Spleen (tissue), 11 donors: ENCODE measurements around the gene SH3RF3. TPM values are rescaled to one million over a fixed set of nuclear protein-coding genes. Genes with fewer than 3 reads are reported as not detected.
A peak's percentile ranks its signal among the peaks of the same experiment; 100 is the strongest.

Experiments used
- DNase-seq: peaks from one replicate; pipeline ENCODE4 v3.0.0-alpha.2; 2020
- H3K27ac ChIP-seq, 8 donors: fragments of 200-600 bp; sonication (generic) in 7 of 8; 1 replicate in 4 of 8; 2 replicates in 4 of 8; pipeline versions ENCODE4 v1.5.0 to v1.8.0; 2016 to 2021; ENCODE audit warnings: inconsistent platforms in 4 of 8, mild to moderate bottlenecking in 4 of 8, moderate library complexity in 1 of 8
- H3K27me3 ChIP-seq, 7 donors: fragments of 200-600 bp; sonication (generic) in 6 of 7; replicated peaks in 1 of 7; 1 replicate in 4 of 7; 2 replicates in 3 of 7; pipeline versions ENCODE4 v1.5.0 to v1.8.0; 2016 to 2021; ENCODE audit warnings: inconsistent platforms in 3 of 7, mild to moderate bottlenecking in 1 of 7
- H3K36me3 ChIP-seq, 6 donors: fragments of 200-600 bp; sonication (generic) in 5 of 6; 1 replicate in 4 of 6; 2 replicates in 2 of 6; pipeline versions ENCODE4 v1.5.0 to v1.8.0; 2016 to 2021; ENCODE audit warnings: inconsistent platforms in 2 of 6
- H3K4me1 ChIP-seq, 6 donors: fragments of 200-600 bp; sonication (generic) in 5 of 6; 1 replicate in 3 of 6; 2 replicates in 3 of 6; pipeline versions ENCODE4 v1.5.0 to v1.8.0; 2016 to 2021; ENCODE audit warnings: inconsistent platforms in 3 of 6
- H3K4me3 ChIP-seq, 8 donors: fragments of 200-600 bp; sonication (generic) in 7 of 8; 1 replicate in 4 of 8; 2 replicates in 4 of 8; pipeline versions ENCODE4 v1.5.0 to v1.8.0; 2016 to 2021; ENCODE audit warnings: inconsistent platforms in 4 of 8, mild to moderate bottlenecking in 4 of 8, moderate library complexity in 2 of 8
- H3K9me3 ChIP-seq, 8 donors: fragments of 200-600 bp; sonication (generic) in 7 of 8; 1 replicate in 4 of 8; 2 replicates in 4 of 8; pipeline versions ENCODE4 v1.5.0 to v1.8.0; 2016 to 2021; ENCODE audit warnings: inconsistent platforms in 4 of 8
- POLR2A ChIP-seq, 3 donors: fragments of 450-650 bp; IDR thresholded peaks; one replicate each; pipeline ENCODE4 v1.5.1; 2017; ENCODE audit warnings: antibody characterized with exemption in 3 of 3, mild to moderate bottlenecking in 1 of 3
- POLR2AphosphoS5 ChIP-seq, 3 donors: sonication (generic); formaldehyde crosslinking; IDR thresholded peaks; one replicate each; pipeline ENCODE4 v1.5.1; 2017; ENCODE audit warnings: antibody characterized with exemption in 3 of 3
- whole genome bisulfite sequencing, 5 donors: extraction: QIAGEN DNeasy Blood & Tissue Kit in 3 of 5; methylation state at CpG; one replicate each; pipeline versions ENCODE4 v1.1.5 to v1.1.7; 2013 to 2018; 5-methylcytosine and 5-hydroxymethylcytosine counted together
- intact Hi-C: fragments of 100-400 bp; cut with DNase I; formaldehyde crosslinking; loops from one replicate; pipeline ENCODE4 v1.15.0; 2023; ENCODE audit warnings: low total_unique reads
- polyA plus RNA-seq, 3 donors: library from polyadenylated mRNA; stranded (reverse); fragments of 200-250 nt; gene quantifications; one replicate each; pipeline ENCODE4 v1.2.1, GENCODE V29; 2013
- total RNA-seq, 7 donors: library from RNA; depleted of rRNA in 3 of 7; stranded (reverse); fragments of >200 nt in 3 of 7; fragmentation: NEBNext Ultra II Directional in 4 of 7; extraction: Animal tissue kit (Norgen Biotek cat#: 25700) in 4 of 7; gene quantifications; one replicate each; pipeline versions ENCODE4 v1.1.0 to v1.2.1, GENCODE V29; 2016 to 2021
- TF ChIP-seq, protein P1 (sequence below), 11 experiments: fragments of 200-600 bp in 7 of 11; fragments of 450-650 bp in 4 of 11; sonication (generic) in 4 of 11; IDR thresholded peaks in 8 of 11; conservative IDR thresholded peaks in 3 of 11; 1 replicate in 7 of 11; 2 replicates in 4 of 11; pipeline versions ENCODE4 v1.4.0 to v1.8.0; 2016 to 2021; ENCODE audit warnings: antibody characterized with exemption in 11 of 11, inconsistent platforms in 4 of 11, mild to moderate bottlenecking in 1 of 11
- donor health status: healthy with polysubstance abuse.
- donor health status: DM: no; HTN: no; CAD: no; lungs with moderate emphysema.
- donor health status: DM: no; HTN: no; CAD: no.
- donor health status: Bipolar disorder and iron deficiency.
- donor health status: healthy.
- donor health status: DM: no; HTN: no; CAD: no.
- donor health status: DM: yes; HTN: yes; CAD: no.

Gene SH3RF3
- total and polyA plus RNA-seq, 10 donors, result 1.3 to 7.6 (median 4.7) TPM

DNA sequence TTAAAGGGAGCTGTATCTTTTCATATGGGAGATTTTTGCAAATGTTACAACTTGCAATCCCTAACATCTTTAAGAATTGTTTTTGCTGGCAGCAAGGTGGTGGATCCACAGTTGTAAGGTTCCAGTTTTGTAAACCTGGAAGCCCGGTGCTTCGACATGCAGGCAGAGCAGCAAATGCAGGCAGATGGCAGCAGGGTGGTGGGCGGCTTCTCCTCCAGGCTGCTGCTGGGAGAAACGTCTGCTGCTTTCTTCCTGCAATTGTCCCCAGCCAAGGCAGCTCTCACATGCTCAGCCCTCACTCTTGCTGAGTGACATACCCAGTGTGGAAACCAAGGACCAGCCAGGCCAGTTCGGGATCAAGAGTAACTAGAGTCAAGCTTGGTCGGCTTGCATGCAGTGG is 318.8 kb downstream of the SH3RF3 start:
- WGBS, 5 donors, result 75 to 90% (median 85%) methylated on average over 6 of the region's 6 CpGs
- TF ChIP-seq POLR2AphosphoS5 (IDR thresholded peaks at IDR 0.05) (no peak), POLR2A (IDR thresholded peaks at IDR 0.05) (no peak)
- TF ChIP-seq, protein P1, sequence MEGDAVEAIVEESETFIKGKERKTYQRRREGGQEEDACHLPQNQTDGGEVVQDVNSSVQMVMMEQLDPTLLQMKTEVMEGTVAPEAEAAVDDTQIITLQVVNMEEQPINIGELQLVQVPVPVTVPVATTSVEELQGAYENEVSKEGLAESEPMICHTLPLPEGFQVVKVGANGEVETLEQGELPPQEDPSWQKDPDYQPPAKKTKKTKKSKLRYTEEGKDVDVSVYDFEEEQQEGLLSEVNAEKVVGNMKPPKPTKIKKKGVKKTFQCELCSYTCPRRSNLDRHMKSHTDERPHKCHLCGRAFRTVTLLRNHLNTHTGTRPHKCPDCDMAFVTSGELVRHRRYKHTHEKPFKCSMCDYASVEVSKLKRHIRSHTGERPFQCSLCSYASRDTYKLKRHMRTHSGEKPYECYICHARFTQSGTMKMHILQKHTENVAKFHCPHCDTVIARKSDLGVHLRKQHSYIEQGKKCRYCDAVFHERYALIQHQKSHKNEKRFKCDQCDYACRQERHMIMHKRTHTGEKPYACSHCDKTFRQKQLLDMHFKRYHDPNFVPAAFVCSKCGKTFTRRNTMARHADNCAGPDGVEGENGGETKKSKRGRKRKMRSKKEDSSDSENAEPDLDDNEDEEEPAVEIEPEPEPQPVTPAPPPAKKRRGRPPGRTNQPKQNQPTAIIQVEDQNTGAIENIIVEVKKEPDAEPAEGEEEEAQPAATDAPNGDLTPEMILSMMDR (IDR thresholded peaks at IDR 0.05 in 8 of 11, conservative IDR thresholded peaks at IDR 0.05 in 3 of 11), result no peak
- Histone ChIP-seq H3K4me1 (no peaks in the 10 kb centered on the region), H3K4me3 (no peak overlapping the region), H3K36me3 (peaks cover 0 to 10% (median 2%) of the 10 kb centered on the region in 6 donors), H3K27me3 (no peaks in the 10 kb centered on the region), H3K27ac (no peak overlapping the region), H3K9me3 (peaks cover 6 to 31% (median 28%) of the 10 kb centered on the region in 8 donors)
- peak; percentile 65 for DNase-seq
- intact Hi-C loops, result no loop called here

DNA sequence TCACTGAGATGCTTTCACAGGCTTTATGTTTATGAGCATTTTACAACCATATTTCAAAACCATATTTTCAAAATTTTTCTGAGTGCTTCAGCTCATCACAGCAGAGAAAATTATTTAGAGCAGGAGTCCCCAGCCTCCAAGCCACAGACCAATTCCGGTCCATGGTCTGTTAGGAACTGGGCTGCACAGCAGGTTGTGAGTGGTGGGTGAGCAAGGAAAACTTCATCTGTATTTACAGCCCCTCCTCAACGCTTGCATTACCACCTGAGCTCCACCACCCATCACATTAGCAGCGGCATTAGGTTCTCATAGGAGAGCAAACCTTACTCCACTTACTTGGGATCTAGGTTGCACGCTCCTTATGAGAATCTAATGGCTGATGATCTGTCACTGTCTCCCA is 319.2 kb downstream of the SH3RF3 start:
- 92 to 96% (median 94%) methylated on average over 4 of the region's 4 CpGs for WGBS, 5 donors
- H3K36me3 ChIP-seq, result peaks cover 0 to 10% (median 0%) of the 10 kb centered on the region in 6 donors
- peaks cover 2 to 26% (median 23%) of the 10 kb centered on the region in 8 donors for H3K9me3 ChIP-seq
- H3K27me3 ChIP-seq, result no peaks in the 10 kb centered on the region
- no peak overlapping the region for H3K4me3 ChIP-seq
- no peak overlapping the region for H3K27ac ChIP-seq
- TF ChIP-seq, protein P1 (IDR thresholded peaks at IDR 0.05 in 8 of 11, conservative IDR thresholded peaks at IDR 0.05 in 3 of 11), result no peak
- no peak for TF ChIP-seq POLR2A (IDR thresholded peaks at IDR 0.05)
- TF ChIP-seq POLR2AphosphoS5 (IDR thresholded peaks at IDR 0.05), result no peak
- intact Hi-C loops, result no loop called here
- no peaks in the 10 kb centered on the region for H3K4me1 ChIP-seq
- peak; percentile 10 for DNase-seq

DNA sequence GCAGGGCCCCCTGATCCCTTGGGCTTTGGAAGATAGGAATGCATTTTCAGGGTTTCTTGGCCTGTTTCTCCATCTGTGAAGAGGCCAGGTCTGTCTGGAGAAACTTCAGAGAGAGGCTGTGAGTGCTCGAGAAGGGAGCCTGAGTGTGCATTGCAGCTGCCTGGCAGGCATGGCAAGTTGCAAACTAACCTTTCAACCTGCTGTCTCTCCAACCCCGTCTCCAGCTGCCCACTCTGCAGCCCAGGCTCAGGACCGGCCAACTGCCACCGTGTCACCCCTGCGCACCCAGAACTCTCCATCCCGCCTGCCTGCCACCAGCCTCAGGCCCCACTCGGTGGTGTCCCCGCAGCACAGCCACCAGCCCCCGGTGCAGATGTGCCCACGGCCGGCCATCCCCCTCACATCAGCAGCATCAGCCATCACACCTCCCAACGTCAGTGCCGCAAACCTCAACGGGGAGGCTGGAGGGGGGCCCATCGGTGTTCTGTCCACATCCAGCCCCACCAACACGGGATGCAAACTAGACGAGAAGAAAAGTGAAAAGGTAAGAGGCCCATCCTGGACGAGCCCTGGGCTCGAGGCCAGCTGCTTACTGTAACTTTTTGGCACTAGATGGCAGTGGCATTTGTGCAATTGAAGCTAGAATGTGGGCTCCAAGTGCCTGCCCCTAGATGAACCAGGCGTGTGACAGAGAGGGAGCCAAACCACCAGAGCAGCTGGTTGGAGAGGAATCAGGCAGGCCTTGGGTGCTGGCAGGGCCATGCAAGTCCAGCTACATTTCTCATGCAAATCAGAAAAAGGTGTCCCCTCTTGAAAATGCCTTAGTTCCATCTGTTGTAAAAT is 320.2 kb downstream of the SH3RF3 start:
- no peaks in the 10 kb centered on the region for H3K27me3 ChIP-seq
- H3K27ac ChIP-seq, result no peak overlapping the region
- no peak for TF ChIP-seq POLR2AphosphoS5 (IDR thresholded peaks at IDR 0.05)
- TF ChIP-seq, protein P1 (IDR thresholded peaks at IDR 0.05 in 8 of 11, conservative IDR thresholded peaks at IDR 0.05 in 3 of 11), result no peak
- TF ChIP-seq POLR2A (IDR thresholded peaks at IDR 0.05), result no peak
- WGBS, 5 donors, result 75 to 80% (median 77%) methylated on average over 15 to 20 of the region's 20 CpGs
- H3K36me3 ChIP-seq, result peaks cover 0 to 10% (median 0%) of the 10 kb centered on the region in 6 donors
- intact Hi-C loops, result no loop called here
- no peak overlapping the region for H3K4me3 ChIP-seq
- H3K4me1 ChIP-seq, result no peaks in the 10 kb centered on the region
- DNase-seq, result peak; percentile 62
- H3K9me3 ChIP-seq, result peaks cover 0 to 17% (median 14%) of the 10 kb centered on the region in 8 donors

DNA sequence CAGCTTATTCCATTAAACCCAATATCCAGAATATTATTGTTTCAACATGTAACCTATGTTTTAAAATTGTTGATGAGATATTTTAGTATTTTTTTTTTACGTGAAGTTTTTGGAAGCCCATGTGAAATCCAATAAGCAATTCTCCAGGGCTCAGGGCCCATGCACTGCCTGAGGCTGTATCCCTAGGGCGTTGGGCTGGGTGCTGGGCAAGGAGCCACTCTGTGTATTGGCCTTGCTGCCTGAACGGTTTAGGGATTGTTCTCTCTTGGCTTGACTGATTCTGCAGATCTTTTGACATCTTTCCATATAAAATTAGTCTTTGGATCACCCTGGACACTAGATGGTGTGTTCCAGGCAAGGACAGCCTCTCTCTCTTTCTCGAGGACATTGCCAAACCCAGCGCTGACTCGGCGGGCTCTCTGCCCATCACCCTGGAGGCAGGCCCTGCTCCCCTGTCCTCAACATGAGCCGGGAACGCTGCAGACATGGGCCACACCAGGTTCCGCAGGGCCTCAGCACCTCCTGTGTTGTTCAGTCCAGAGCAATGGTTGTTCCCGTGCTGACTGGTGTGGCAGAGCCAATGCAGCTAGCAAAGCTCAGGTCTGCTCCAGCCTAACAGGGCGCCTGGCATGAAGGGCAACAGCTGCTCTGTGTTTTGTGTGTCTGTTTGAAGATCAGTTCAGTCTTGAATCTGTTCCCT is 321.7 kb downstream of the SH3RF3 start:
- intact Hi-C loops, result no loop called here
- no peaks in the 10 kb centered on the region for H3K27me3 ChIP-seq
- H3K4me1 ChIP-seq, result no peaks in the 10 kb centered on the region
- H3K36me3 ChIP-seq, result peaks cover 0 to 13% (median 0%) of the 10 kb centered on the region in 6 donors
- H3K27ac ChIP-seq, result no peak overlapping the region
- peaks cover 0 to 1% (median 0%) of the 10 kb centered on the region in 8 donors for H3K9me3 ChIP-seq
- peak; percentile 51 for DNase-seq
- whole genome bisulfite sequencing, 5 donors, result 79 to 86% (median 84%) methylated on average over 9 to 12 of the region's 12 CpGs
- H3K4me3 ChIP-seq, result no peak overlapping the region
- TF ChIP-seq POLR2AphosphoS5 (IDR thresholded peaks at IDR 0.05) (no peak), POLR2A (IDR thresholded peaks at IDR 0.05) (no peak)
- TF ChIP-seq, protein P1 (IDR thresholded peaks at IDR 0.05 in 8 of 11, conservative IDR thresholded peaks at IDR 0.05 in 3 of 11), result no peak
